ENCODE data around the gene RGS7.
"Not testable (repeated sequence)": the region's sequence is repeated elsewhere in the genome, so short reads cannot be mapped to it uniquely, and the experiment has no call there.

RGS7 gene

GRCh38 chr1:240906477-240906876 is 450.5 kb downstream of the RGS7 start:
- Histone ChIP-seq H3K4me3 (ENCODE audit: low read length) (no peak overlapping the region), H3K4me1 (ENCODE audit: control insufficient read depth, low read depth, low read length) (no peaks in the 10 kb centered on the region), H2BK15ac (replicated peaks; ENCODE audit: low read depth) (no peak overlapping the region), H2AK5ac (ENCODE audit: low read length) (no peak overlapping the region), H3K4ac (ENCODE audit: low read depth, low read length) (no peak overlapping the region), H3K27me3 (ENCODE audit: insufficient read depth, low read length, poor library complexity) (no peaks in the 10 kb centered on the region), H3K4me2 (ENCODE audit: low read length) (no peak overlapping the region), H4K5ac (ENCODE audit: low read length) (no peak overlapping the region), H3K27ac (ENCODE audit: low read depth, low read length) (no peak overlapping the region), H3K56ac (ENCODE audit: low read length) (no peak overlapping the region), H3K18ac (ENCODE audit: low read length) (no peak overlapping the region), H3K36me3 (ENCODE audit: control insufficient read depth, insufficient read depth, low read length) (no peaks in the 10 kb centered on the region), H3K79me2 (ENCODE audit: control insufficient read depth, insufficient read depth, low read length) (no peaks in the 10 kb centered on the region), H2BK120ac (ENCODE audit: low read depth, low read length) (no peak overlapping the region), H4K8ac (ENCODE audit: low read depth, low read length) (no peak overlapping the region), H3K23ac (ENCODE audit: low read length) (no peak overlapping the region), H2BK5ac (ENCODE audit: low read length) (no peak overlapping the region), H3K79me1 (ENCODE audit: low read length) (no peaks in the 10 kb centered on the region), H3K9ac (ENCODE audit: low read length) (no peak overlapping the region)
- DNase-seq: no peak

GRCh38 chr1:240905225-240905765 is 451.7 kb downstream of the RGS7 start:
- no peak for DNase-seq
- Histone ChIP-seq H3K18ac (ENCODE audit: low read length) (no peak overlapping the region), H3K4ac (ENCODE audit: low read depth, low read length) (no peak overlapping the region), H3K79me2 (ENCODE audit: control insufficient read depth, insufficient read depth, low read length) (no peaks in the 10 kb centered on the region), H2AK5ac (ENCODE audit: low read length) (no peak overlapping the region), H3K36me3 (ENCODE audit: control insufficient read depth, insufficient read depth, low read length) (no peaks in the 10 kb centered on the region), H3K4me1 (ENCODE audit: control insufficient read depth, low read depth, low read length) (no peaks in the 10 kb centered on the region), H3K23ac (ENCODE audit: low read length) (no peak overlapping the region), H2BK5ac (ENCODE audit: low read length) (no peak overlapping the region), H2BK120ac (ENCODE audit: low read depth, low read length) (no peak overlapping the region), H4K5ac (ENCODE audit: low read length) (no peak overlapping the region), H3K4me2 (ENCODE audit: low read length) (no peak overlapping the region), H3K9ac (ENCODE audit: low read length) (no peak overlapping the region), H3K79me1 (ENCODE audit: low read length) (no peaks in the 10 kb centered on the region), H3K4me3 (ENCODE audit: low read length) (no peak overlapping the region), H3K27ac (ENCODE audit: low read depth, low read length) (no peak overlapping the region), H3K27me3 (ENCODE audit: insufficient read depth, low read length, poor library complexity) (no peaks in the 10 kb centered on the region), H4K8ac (ENCODE audit: low read depth, low read length) (no peak overlapping the region), H2BK15ac (replicated peaks; ENCODE audit: low read depth) (no peak overlapping the region), H3K56ac (ENCODE audit: low read length) (no peak overlapping the region)
- WGBS (ENCODE audit: extremely low coverage, insufficient coverage, low lambda C conversion rate): no CpG with 5 or more reads among the region's 6 CpGs

- not testable (repeated sequence) for H2BK15ac ChIP-seq (replicated peaks; ENCODE audit: low read depth); H3K27me3 ChIP-seq (ENCODE audit: insufficient read depth, low read length, poor library complexity); H2BK120ac ChIP-seq (ENCODE audit: low read depth, low read length); DNase-seq; H3K9ac ChIP-seq (ENCODE audit: low read length); H3K4ac ChIP-seq (ENCODE audit: low read depth, low read length); H2BK5ac ChIP-seq (ENCODE audit: low read length); H3K79me2 ChIP-seq (ENCODE audit: control insufficient read depth, insufficient read depth, low read length); H4K8ac ChIP-seq (ENCODE audit: low read depth, low read length); H2AK5ac ChIP-seq (ENCODE audit: low read length); H3K23ac ChIP-seq (ENCODE audit: low read length); H3K27ac ChIP-seq (ENCODE audit: low read depth, low read length); H4K5ac ChIP-seq (ENCODE audit: low read length); H3K36me3 ChIP-seq (ENCODE audit: control insufficient read depth, insufficient read depth, low read length); H3K4me1 ChIP-seq (ENCODE audit: control insufficient read depth, low read depth, low read length); H3K4me2 ChIP-seq (ENCODE audit: low read length); H3K56ac ChIP-seq (ENCODE audit: low read length); H3K79me1 ChIP-seq (ENCODE audit: low read length); H3K18ac ChIP-seq (ENCODE audit: low read length); H3K4me3 ChIP-seq (ENCODE audit: low read length)
- WGBS (ENCODE audit: extremely low coverage, insufficient coverage, low lambda C conversion rate): no CpG with 5 or more reads among the region's 4 CpGs
Measured at GRCh38 chr1:240895424-240895823, 461.6 kb downstream of the RGS7 start.

- H3K4me3 ChIP-seq (ENCODE audit: low read length): no peak overlapping the region
Measured at GRCh38 chr1:240888787-240889048, 468.3 kb downstream of the RGS7 start.

GRCh38 chr1:240888039-240888786 is 468.8 kb downstream of the RGS7 start:
- H3K56ac ChIP-seq (ENCODE audit: low read length): no peak overlapping the region
- no peaks in the 10 kb centered on the region for H3K79me1 ChIP-seq (ENCODE audit: low read length)
- no peak overlapping the region for H2AK5ac ChIP-seq (ENCODE audit: low read length)
- H3K9ac ChIP-seq (ENCODE audit: low read length): no peak overlapping the region
- no peak overlapping the region for H3K4me2 ChIP-seq (ENCODE audit: low read length)
- H3K79me2 ChIP-seq (ENCODE audit: control insufficient read depth, insufficient read depth, low read length): no peaks in the 10 kb centered on the region
- no peak overlapping the region for H3K27ac ChIP-seq (ENCODE audit: low read depth, low read length)
- no peak overlapping the region for H3K18ac ChIP-seq (ENCODE audit: low read length)
- no peak overlapping the region for H3K4me3 ChIP-seq (ENCODE audit: low read length)
- H3K27me3 ChIP-seq (ENCODE audit: insufficient read depth, low read length, poor library complexity): no peaks in the 10 kb centered on the region
- no peak overlapping the region for H2BK5ac ChIP-seq (ENCODE audit: low read length)
- DNase-seq: peak; percentile 76
- no peak overlapping the region for H3K23ac ChIP-seq (ENCODE audit: low read length)
- no peak overlapping the region for H2BK120ac ChIP-seq (ENCODE audit: low read depth, low read length)
- H4K5ac ChIP-seq (ENCODE audit: low read length): no peak overlapping the region
- no peak overlapping the region for H2BK15ac ChIP-seq (replicated peaks; ENCODE audit: low read depth)
- H4K8ac ChIP-seq (ENCODE audit: low read depth, low read length): no peak overlapping the region
- no CpG with 5 or more reads among the region's 15 CpGs for WGBS (ENCODE audit: extremely low coverage, insufficient coverage, low lambda C conversion rate)
- no peak overlapping the region for H3K4ac ChIP-seq (ENCODE audit: low read depth, low read length)
- H3K4me1 ChIP-seq (ENCODE audit: control insufficient read depth, low read depth, low read length): no peaks in the 10 kb centered on the region
- no peaks in the 10 kb centered on the region for H3K36me3 ChIP-seq (ENCODE audit: control insufficient read depth, insufficient read depth, low read length)

More at GRCh38 chr1:240888787-240889048, 468.3 kb downstream of the RGS7 start:
- Histone ChIP-seq H3K23ac (ENCODE audit: low read length) (no peak overlapping the region), H2AK5ac (ENCODE audit: low read length) (no peak overlapping the region), H3K4me1 (ENCODE audit: control insufficient read depth, low read depth, low read length) (no peaks in the 10 kb centered on the region), H3K36me3 (ENCODE audit: control insufficient read depth, insufficient read depth, low read length) (no peaks in the 10 kb centered on the region), H2BK15ac (replicated peaks; ENCODE audit: low read depth) (no peak overlapping the region), H3K79me1 (ENCODE audit: low read length) (no peaks in the 10 kb centered on the region), H3K4me2 (ENCODE audit: low read length) (no peak overlapping the region), H4K5ac (ENCODE audit: low read length) (no peak overlapping the region), H3K56ac (ENCODE audit: low read length) (no peak overlapping the region), H3K4ac (ENCODE audit: low read depth, low read length) (no peak overlapping the region), H3K27me3 (ENCODE audit: insufficient read depth, low read length, poor library complexity) (no peaks in the 10 kb centered on the region), H3K27ac (ENCODE audit: low read depth, low read length) (no peak overlapping the region), H4K8ac (ENCODE audit: low read depth, low read length) (no peak overlapping the region), H3K79me2 (ENCODE audit: control insufficient read depth, insufficient read depth, low read length) (no peaks in the 10 kb centered on the region), H3K18ac (ENCODE audit: low read length) (no peak overlapping the region), H3K9ac (ENCODE audit: low read length) (no peak overlapping the region), H2BK120ac (ENCODE audit: low read depth, low read length) (no peak overlapping the region), H2BK5ac (ENCODE audit: low read length) (no peak overlapping the region)
- WGBS (ENCODE audit: extremely low coverage, insufficient coverage, low lambda C conversion rate): no CpG with 5 or more reads among the region's 11 CpGs
- no peak for DNase-seq

GRCh38 chr1:240883490-240883889 is 473.5 kb downstream of the RGS7 start:
- no peaks in the 10 kb centered on the region for H3K79me1 ChIP-seq (ENCODE audit: low read length)
- no peaks in the 10 kb centered on the region for H3K27me3 ChIP-seq (ENCODE audit: insufficient read depth, low read length, poor library complexity)
- no peak overlapping the region for H3K56ac ChIP-seq (ENCODE audit: low read length)
- no peaks in the 10 kb centered on the region for H3K4me1 ChIP-seq (ENCODE audit: control insufficient read depth, low read depth, low read length)
- H3K4me3 ChIP-seq (ENCODE audit: low read length): no peak overlapping the region
- H3K36me3 ChIP-seq (ENCODE audit: control insufficient read depth, insufficient read depth, low read length): no peaks in the 10 kb centered on the region
- H2BK120ac ChIP-seq (ENCODE audit: low read depth, low read length): no peak overlapping the region
- WGBS (ENCODE audit: extremely low coverage, insufficient coverage, low lambda C conversion rate): no CpG with 5 or more reads among the region's 3 CpGs
- H3K4ac ChIP-seq (ENCODE audit: low read depth, low read length): no peak overlapping the region
- H3K23ac ChIP-seq (ENCODE audit: low read length): no peak overlapping the region
- no peaks in the 10 kb centered on the region for H3K79me2 ChIP-seq (ENCODE audit: control insufficient read depth, insufficient read depth, low read length)
- H2BK5ac ChIP-seq (ENCODE audit: low read length): no peak overlapping the region
- H2BK15ac ChIP-seq (replicated peaks; ENCODE audit: low read depth): no peak overlapping the region
- H3K27ac ChIP-seq (ENCODE audit: low read depth, low read length): no peak overlapping the region
- H3K18ac ChIP-seq (ENCODE audit: low read length): no peak overlapping the region
- H2AK5ac ChIP-seq (ENCODE audit: low read length): no peak overlapping the region
- DNase-seq: no peak
- no peak overlapping the region for H4K8ac ChIP-seq (ENCODE audit: low read depth, low read length)
- H3K9ac ChIP-seq (ENCODE audit: low read length): no peak overlapping the region
- H4K5ac ChIP-seq (ENCODE audit: low read length): no peak overlapping the region
- H3K4me2 ChIP-seq (ENCODE audit: low read length): no peak overlapping the region
